ENCODE data around the gene ZC3H12C.
A peak's percentile ranks its signal among the peaks of the same experiment; 100 is the strongest.

The ZC3H12C gene

GRCh38 chr11:110156503-110156902 is 63.3 kb downstream of the ZC3H12C start:
- DNase-seq: no peak

GRCh38 chr11:110158317-110159200 is 65.4 kb downstream of the ZC3H12C start:
- no peak for DNase-seq

GRCh38 chr11:110159476-110159875 is 66.3 kb downstream of the ZC3H12C start:
- no peak for DNase-seq

GRCh38 chr11:110160016-110160415 is 66.8 kb downstream of the ZC3H12C start:
- no peak for DNase-seq

GRCh38 chr11:110160437-110160836 is 67.2 kb downstream of the ZC3H12C start:
- DNase-seq: no peak

- DNase-seq: no peak
These were observed 67.9 kb downstream of the ZC3H12C start for GRCh38 chr11:110161061-110161460.

- no peak for DNase-seq
These were observed 69.0 kb downstream of the ZC3H12C start for GRCh38 chr11:110162216-110162615.

GRCh38 chr11:110165039-110165925 is 72.1 kb downstream of the ZC3H12C start:
- no peak for DNase-seq

GRCh38 chr11:110168033-110168803 is 75.0 kb downstream of the ZC3H12C start:
- DNase-seq: no peak

- no peak for DNase-seq
These were observed 76.5 kb downstream of the ZC3H12C start for GRCh38 chr11:110169738-110170137.

- DNase-seq: no peak
These were observed 79.4 kb downstream of the ZC3H12C start for GRCh38 chr11:110172468-110173065.

GRCh38 chr11:110173811-110174644 is 80.8 kb downstream of the ZC3H12C start:
- peak; percentile 27 to 29 for DNase-seq

- DNase-seq: no peak
These were observed 81.6 kb downstream of the ZC3H12C start for GRCh38 chr11:110174645-110175310.

GRCh38 chr11:110176366-110177085 is 83.3 kb downstream of the ZC3H12C start:
- DNase-seq: no peak

- DNase-seq: no peak
These were observed 83.9 kb downstream of the ZC3H12C start for GRCh38 chr11:110177086-110177456.

GRCh38 chr11:110179064-110179463 is 85.9 kb downstream of the ZC3H12C start:
- no peak for DNase-seq

GRCh38 chr11:110182886-110183285 is 89.7 kb downstream of the ZC3H12C start:
- DNase-seq: no peak

GRCh38 chr11:110184456-110184855 is 91.3 kb downstream of the ZC3H12C start:
- DNase-seq: no peak

- peak in 1 of 2 donors; percentile 43 for DNase-seq
These were observed 92.0 kb downstream of the ZC3H12C start for GRCh38 chr11:110185121-110185591.

GRCh38 chr11:110185599-110185998 is 92.4 kb downstream of the ZC3H12C start:
- no peak for DNase-seq

All from hippocampal formation (tissue), 2 donors.